HG02970 (cell line): Measurements from ENCODE around the gene CYP2A6.

Experiments used
- ATAC-seq: cut with Tn5 transposase; IDR thresholded peaks from one replicate; pipeline ENCODE4 v1.9.1; 2021; ENCODE audit warnings: mild to moderate bottlenecking, moderate library complexity, moderate number of reproducible peaks; ENCODE audit not compliant: unreplicated experiment, low FRiP score

Gene CYP2A6

DNA sequence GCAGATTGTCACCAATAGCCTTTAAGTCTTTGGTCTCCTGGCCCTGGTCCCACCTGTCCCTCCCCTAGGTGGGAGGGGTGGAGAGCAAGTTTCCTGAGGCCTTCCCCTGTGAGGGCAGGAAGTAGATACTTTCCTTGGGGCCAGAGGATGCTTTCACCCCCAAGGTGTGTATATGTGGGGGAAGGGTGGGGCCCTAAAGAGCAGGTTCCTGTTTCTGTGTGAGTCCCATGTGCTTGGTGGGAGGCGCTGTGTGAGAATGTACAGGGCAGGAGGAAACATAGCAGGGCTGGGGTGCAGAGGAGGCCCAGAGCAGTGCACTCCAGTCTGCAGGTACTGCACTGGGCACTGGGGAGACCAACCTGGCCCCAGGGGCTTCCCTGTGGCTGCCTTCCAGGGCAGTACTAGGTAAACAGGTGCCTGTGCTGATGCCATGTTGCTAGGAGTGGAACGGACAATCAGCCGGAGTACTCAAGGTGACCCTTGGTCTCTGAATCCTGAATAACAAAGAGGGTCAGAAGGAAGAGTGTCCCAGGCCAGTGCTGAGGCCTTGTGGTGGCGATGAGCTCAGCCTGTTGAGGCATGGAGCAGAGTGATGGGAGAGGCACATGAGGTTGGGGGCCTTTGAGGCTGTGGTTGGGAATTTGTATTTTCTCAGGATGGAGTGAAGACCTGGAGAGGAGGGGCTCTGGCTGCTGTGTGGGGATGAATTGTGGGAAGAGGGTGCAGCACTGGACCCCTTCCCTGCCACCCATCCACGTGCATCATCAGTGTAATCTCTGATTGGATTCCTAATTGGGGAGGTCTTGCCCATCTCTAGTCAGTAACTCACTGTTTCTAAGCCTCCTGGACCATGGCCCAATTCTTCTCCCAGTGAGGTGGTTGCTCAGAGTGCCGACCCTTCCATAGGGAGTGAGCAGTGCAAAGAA, 46.1 kb downstream of the CYP2A6 start:
- ATAC-seq = no peak

DNA sequence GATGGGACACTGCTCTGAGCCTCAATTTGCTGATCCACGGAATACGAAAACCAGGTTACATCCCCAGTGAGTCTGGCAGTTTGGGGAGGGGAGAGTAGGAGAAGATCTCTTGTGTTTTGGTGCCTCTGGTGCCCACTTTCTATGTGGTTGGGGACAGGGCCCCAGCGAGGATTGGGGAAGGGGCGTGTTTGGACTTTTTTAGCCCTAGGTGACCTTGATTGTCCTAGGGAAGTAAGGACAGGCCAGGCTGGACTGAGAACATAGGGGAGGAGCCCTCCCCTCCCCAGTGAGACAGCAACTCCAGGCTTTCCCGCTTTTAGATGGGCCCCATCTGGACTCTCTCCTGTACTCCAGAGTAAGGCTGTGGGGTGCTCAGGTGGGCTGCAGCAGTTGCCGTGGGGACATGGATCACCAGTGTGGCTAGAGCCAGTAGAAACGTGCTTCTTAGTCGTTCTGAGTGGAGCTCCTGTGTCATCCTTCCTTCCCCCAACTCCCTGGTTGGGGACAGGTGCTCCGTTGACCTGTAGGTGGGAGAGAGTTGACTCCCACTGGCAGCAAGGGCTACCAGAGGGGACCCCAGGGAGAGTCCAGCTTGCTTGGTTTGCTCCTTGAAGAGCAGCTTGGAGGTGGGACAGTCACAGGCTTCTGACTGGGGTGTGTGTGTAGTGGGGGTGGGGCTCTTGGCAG, 46.9 kb downstream of the CYP2A6 start:
- ATAC-seq = no peak

DNA sequence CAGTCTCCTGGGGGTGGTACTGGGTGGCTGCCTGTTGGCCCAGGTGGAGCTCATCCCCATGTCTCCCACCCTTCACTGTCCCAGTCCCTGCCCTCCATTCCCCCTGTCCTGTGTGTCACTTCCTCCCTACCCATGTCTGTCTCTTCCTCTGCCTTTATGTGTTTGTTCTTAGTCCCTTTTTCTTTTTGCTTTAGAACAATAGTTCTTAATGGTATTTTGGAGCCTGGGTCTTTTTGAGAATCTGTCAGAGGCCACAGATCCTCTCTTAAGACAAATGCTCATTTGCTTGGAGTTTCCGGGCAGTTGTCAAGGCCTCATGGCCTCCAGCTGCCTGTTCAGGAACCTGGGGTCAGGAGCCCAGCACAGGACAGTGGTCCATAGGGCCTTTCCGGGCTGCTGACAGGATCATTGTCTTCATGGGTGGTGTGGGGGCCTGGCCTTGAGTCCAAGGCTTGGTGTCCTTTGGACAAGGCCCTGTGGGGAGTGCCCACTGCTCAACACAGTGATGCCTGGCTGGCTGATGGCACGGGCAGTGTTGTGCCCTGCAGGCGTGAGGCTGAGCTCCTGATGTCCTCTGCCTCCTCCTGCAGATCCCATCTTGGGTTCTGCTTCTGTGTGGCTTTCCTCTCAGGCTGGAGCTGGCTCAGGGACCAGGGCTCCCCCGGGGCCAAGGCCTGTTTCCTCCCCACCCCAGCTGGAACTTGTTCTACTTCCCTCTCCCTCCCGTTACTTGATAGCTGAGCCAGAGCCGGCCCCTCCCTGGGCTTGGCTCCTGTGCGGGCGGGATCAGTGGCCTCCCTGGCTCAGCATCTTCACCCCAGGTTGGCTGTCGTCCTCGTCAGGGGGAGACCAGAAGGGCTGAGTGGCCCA, 47.7 kb downstream of the CYP2A6 start:
- ATAC-seq = no peak

DNA sequence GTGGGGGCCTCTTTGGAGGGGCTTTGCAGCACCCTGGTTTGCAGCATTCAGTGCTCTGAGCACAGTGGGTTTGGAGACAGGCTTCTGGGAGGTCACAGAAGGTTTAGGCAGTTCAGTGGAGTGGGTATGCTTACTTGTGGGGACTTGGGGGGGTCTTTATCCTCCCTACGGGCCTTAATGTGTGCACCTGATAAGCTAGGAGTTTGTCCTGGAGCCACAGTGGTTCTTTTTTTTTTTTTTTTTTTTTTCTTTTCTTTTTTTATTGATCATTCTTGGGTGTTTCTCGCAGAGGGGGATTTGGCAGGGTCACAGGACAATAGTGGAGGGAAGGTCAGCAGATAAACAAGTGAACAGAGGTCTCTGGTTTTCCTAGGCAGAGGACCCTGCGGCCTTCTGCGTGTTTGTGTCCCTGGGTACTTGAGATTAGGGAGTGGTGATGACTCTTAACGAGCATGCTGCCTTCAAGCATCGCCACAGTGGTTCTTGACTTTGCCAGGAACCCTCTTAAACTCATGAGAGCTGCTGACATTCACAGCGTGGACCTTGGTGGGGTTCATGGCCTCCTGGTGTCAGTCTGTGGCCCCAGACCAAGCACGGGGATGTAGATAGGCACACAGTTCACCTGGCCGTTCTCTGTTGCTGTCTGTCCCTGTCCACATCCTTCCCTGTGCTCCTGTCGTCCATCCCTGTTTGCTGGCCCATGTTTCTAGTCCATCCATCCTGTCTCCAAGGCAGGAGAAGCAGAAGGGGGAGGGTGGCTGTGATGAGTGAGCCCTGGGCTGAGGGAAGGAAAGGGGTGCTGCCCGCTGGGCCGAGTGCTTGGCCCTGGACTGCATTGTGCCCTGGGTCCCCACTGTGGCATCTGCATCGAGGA, 48.6 kb downstream of the CYP2A6 start:
- no peak for ATAC-seq

DNA sequence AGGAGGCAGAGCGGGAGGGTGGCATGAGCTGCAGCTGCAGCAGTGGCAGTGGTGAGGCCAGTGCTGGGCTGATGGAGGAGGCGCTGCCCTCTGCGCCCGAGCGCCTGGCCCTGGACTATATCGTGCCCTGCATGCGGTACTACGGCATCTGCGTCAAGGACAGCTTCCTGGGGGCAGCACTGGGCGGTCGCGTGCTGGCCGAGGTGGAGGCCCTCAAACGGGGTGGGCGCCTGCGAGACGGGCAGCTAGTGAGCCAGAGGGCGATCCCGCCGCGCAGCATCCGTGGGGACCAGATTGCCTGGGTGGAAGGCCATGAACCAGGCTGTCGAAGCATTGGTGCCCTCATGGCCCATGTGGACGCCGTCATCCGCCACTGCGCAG, 49.3 kb downstream of the CYP2A6 start:
- no peak for ATAC-seq

DNA sequence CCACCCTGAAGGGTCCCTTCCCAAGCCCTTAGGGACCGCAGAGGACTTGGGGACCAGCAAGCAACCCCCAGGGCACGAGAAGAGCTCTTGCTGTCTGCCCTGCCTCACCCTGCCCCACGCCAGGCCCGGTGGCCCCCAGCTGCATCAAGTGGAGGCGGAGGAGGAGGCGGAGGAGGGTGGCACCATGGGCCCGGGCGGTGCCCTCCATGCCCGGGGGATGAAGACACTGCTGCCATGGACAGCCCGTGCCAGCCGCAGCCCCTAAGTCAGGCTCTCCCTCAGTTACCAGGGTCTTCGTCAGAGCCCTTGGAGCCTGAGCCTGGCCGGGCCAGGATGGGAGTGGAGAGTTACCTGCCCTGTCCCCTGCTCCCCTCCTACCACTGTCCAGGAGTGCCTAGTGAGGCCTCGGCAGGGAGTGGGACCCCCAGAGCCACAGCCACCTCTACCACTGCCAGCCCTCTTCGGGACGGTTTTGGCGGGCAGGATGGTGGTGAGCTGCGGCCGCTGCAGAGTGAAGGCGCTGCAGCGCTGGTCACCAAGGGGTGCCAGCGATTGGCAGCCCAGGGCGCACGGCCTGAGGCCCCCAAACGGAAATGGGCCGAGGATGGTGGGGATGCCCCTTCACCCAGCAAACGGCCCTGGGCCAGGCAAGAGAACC, 49.8 kb downstream of the CYP2A6 start:
- no peak for ATAC-seq

DNA sequence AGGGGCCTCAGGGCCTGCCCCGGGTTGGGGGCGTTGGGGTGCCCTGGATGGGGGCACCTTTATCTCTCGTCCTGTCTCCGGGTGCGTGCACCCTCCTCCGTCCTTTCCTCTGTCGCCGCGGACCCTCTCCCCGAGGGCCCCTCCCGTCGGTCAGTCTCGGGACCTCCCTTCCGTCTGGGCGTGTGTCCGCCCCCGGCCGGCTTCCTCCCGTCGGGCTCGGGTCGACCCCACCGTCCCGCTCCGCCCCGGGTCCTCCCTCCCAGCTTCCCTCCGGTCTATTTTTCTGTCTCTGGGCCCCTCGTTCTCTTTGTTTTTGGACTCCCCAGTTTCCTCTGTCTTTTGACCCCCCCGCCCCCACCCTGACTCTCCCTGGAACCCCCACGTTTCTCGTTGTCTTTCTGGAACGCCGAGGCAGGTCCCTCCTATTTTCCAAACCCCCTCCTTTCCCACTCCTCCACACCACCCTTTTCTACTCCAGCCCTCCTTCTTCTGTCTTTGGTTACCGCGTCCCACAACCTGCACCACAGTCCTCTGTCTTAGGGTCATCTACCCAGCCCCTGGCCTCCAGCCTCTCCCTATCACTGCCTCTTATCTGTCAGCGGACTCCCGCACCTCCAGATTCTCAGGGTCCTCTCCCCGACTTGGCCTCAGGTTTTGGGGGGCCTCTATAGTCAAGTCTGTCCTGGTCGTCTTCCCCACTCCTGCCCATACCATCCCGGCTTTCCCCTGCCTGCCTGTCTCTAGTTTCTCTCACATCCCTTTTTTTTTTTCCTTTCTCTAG, 50.5 kb downstream of the CYP2A6 start:
- ATAC-seq = no peak

DNA sequence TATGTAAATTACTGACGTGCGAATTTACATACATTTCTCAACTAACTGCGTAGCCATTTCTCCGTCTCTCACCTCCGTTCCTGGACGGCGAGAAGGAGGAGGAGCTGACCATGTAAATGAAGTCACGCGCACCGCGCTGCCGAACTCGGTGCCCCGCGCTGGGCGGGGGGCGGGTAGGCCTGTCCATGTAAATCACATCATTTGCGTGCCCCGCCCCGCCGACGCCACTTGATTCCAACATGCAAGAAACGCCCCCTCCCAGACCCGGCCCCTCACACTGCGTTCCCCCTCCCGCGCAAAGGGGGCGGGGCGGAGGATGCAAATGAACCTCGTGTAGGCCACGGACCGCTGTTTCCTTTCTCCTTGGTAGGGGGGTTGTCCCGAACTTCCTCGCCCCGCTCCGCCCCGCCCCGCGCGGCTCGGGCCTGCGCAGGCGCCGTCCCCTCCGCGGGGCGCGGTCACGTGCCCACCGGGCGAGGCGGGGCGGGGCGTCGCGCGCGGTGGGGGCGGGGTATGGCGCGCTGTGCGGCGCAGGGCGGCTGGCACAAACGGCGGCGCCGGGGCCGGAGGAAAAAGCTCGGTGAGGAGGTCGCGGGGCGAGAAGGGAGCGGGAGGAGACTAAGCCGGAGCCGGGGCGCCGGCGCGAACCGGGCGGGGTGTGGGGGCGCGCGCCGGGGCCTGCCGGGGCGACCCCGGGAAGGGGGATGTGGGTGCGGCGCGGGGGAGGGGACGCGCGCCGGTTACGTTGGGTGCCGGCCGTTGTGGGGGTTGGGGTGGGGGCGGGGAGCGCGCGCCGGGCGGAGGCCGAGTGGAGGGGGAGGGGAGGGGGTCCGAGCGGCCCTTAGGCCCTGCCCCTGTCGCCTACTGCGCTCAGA, 51.3 kb downstream of the CYP2A6 start, which contains the start of gene EGLN2:
EGLN2 (plus strand) TSS at position 509 of the 875 bp plus-strand sequence. CDS start 1,382 bp downstream, outside the sequence.
- peak; percentile 84 for ATAC-seq

DNA sequence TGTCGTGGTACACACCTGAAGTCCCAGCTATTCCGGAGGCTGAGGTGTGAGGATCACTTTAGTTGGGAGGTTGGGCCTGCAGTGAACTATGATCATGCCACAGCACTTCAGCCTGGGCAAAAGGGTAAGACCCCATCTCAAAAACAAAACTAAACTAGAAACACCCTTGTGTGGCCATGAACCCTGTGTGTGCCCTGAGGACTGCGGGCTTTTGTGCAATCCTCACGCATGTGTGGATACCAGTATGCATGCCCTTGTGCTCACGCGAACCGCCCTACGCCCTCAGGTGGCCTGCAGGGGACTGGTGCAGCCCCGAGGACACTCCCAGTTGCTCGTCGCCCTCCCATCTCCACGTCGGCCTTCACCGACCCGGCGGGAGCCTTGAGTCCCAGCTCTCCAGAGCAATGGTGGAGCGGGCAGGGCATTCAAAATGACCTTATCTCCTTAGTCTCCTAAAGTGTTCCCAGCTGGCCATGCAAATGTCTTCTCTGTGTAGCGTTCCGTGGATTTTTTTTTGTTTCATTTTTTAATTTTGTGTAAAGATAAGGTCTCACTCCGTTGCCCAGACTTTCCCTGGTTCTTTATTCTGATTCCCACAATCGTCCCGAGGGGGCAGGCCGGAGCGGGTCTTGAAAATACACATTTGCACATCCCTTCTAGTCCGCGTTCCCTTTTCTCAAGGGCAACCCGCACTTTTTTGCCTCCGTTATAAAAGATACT, 52.1 kb downstream of the CYP2A6 start:
- peak; percentile 11 for ATAC-seq

DNA sequence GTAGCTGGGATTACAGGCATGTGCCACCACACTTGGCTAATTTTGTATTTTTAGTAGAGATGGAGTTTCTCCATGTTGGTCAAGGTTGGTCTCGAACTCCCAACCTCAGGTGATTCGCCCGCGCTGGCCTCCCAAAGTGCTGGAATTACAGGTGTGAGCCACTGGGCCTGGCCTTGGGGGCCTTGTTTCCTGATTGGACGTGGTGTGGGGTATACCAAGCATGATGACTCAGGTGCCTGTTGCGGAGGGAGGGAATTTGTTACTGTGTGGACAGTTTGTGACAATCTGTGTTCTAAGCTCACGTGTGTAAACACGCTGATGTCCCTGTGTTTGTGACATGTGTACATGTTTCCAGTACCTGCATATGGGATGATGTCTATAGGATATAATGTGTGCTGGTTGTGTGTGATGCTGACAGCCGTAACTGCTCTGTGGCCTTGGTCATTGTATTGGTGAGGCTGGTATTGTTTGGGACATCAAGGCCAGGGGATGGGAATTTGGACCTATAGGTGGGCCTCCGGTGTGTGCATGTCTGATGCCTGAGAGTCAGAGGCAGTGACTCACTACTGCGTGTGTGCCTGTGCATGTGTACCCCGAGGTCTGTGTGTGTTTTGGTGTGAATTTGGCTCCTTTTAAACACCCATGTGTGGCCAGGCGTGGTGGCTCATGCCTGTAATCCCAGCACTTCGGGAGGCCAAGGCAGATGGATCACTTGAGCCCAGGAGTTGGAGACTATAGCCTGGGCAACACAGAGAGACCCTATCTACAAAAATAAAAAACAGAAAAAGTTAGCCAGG, 52.9 kb downstream of the CYP2A6 start:
- ATAC-seq = no peak
